ENCODE data around the gene ZBTB42. TPM values are rescaled to one million over a fixed set of nuclear protein-coding genes. Genes with fewer than 3 reads are reported as not detected.

The ZBTB42 gene
- total and polyA plus RNA-seq, 2 donors (not counting 3 experiments of a cell fraction or from before 2014, with no cell fraction given): 3.1 to 3.8 TPM

- Histone ChIP-seq H3K36me3 (ENCODE audit: control insufficient read depth in 2 of 2, extremely low read depth in 1 of 2, insufficient read depth in 2 of 2, low read length in 2 of 2) (no peaks in the 10 kb centered on the region), H3K4me1 (ENCODE audit: control insufficient read depth, extremely low read depth, insufficient read depth, low read length) (no peaks in the 10 kb centered on the region), H3K9me1 (replicated peaks; ENCODE audit: control insufficient read depth, extremely low read depth, insufficient read depth, low read length) (no peaks in the 10 kb centered on the region), H4K20me1 (replicated peaks; ENCODE audit: control insufficient read depth, extremely low read depth, insufficient read depth, low read length) (no peaks in the 10 kb centered on the region), H3K4me2 (ENCODE audit: insufficient read depth, low read length) (no peak overlapping the region), H3K4me3 (replicated peaks in 1 of 3; ENCODE audit: insufficient read depth in 1 of 3, low read depth in 1 of 3, low read length in 3 of 3) (no peak overlapping the region), H3K27ac (ENCODE audit: insufficient read depth, low read depth, low read length) (no peak overlapping the region), H3K79me2 (ENCODE audit: control insufficient read depth, insufficient read depth, low read length) (no peaks in the 10 kb centered on the region), H3K9ac (replicated peaks; ENCODE audit: extremely low read depth, insufficient read depth, low read length) (no peak overlapping the region), H3K9me3 (replicated peaks; ENCODE audit: control insufficient read depth, insufficient read depth, low read length) (no peaks in the 10 kb centered on the region), H3K27me3 (ENCODE audit: control insufficient read depth in 2 of 2, insufficient read depth in 2 of 2, low read length in 2 of 2) (no peaks in the 10 kb centered on the region), H2AFZ (ENCODE audit: low read depth, low read length) (no peak overlapping the region)
- ChIA-PET POLR2A (no interaction called here), CTCF (no interaction called here)
- DNase-seq (ENCODE audit: low read depth, low spot score) (no peak), FAIRE-seq (no peak)
- no peak for TF ChIP-seq POLR2AphosphoS5 (IDR thresholded peaks at IDR 0.05; ENCODE audit: insufficient read depth, low read depth, low read length)
- no peak for TF ChIP-seq GATA2 (IDR thresholded peaks at IDR 0.05; ENCODE audit: insufficient read depth, insufficient read length, low read depth, low read length)
- TF ChIP-seq MAX (IDR thresholded peaks at IDR 0.05; ENCODE audit: insufficient read depth, insufficient read length): no peak
- no peak for TF ChIP-seq EZH2 (IDR thresholded peaks at IDR 0.05; ENCODE audit: borderline replicate concordance, low read depth, low read length, severe bottlenecking)
- no peak for TF ChIP-seq JUN (IDR thresholded peaks at IDR 0.05; ENCODE audit: borderline replicate concordance, insufficient read depth, insufficient read length, low read depth)
- no peak for TF ChIP-seq FOS (IDR thresholded peaks at IDR 0.05; ENCODE audit: borderline replicate concordance, insufficient read depth, low read length)
- no peak for TF ChIP-seq MYC (IDR thresholded peaks at IDR 0.05; ENCODE audit: low read depth, low read length)
- no peak for TF ChIP-seq POLR2A (IDR thresholded peaks at IDR 0.05; ENCODE audit: low read depth, low read length)
- TF ChIP-seq CTCF (IDR thresholded peaks at IDR 0.05; ENCODE audit: extremely low read depth in 1 of 2, insufficient read depth in 1 of 2, low read depth in 1 of 2, low read length in 2 of 2): no peak
- dilution Hi-C loops (cut with MboI; ENCODE audit: extremely low pct_ligation_motif_present, low sequenced_read_pairs) (no loop called here), intact Hi-C loops (cut with micrococcal nuclease) (no loop called here)
- BruUV-seq (replicated peaks): no TSS peak
Measured at GRCh38 chr14:104806625-104807465, 5.9 kb downstream of the ZBTB42 start.
